K562 (cell line): ENCODE data around the gene CCDC93. TPM values are rescaled to one million over a fixed set of nuclear protein-coding genes. Genes with fewer than 3 reads are reported as not detected.

Source experiments
- ATAC-seq: fragments of 200-7000 bp; cut with Tn5 transposase; 3 replicates; pipeline ENCODE4 v1.9.1; 2020; ENCODE audit warnings: moderate library complexity
- BruUV-seq: library from RNA; stranded (reverse); fragments of 400-500 nt; replicated peaks from 2 replicates; lab custom pipeline; 2021; lab: Mats Ljungman, UMichigan
- CTCF ChIA-PET: fragments of 300-600 bp; formaldehyde crosslinking; extraction: SDS; loops from one replicate; lab custom pipeline; 2021; ENCODE audit warnings: low intra/inter-chr PET ratio; lab: Yijun Ruan, JAX
- POLR2A ChIA-PET: fragments of 300-600, 350-650 bp; sonication (Branson Sonifier 250); formaldehyde crosslinking; extraction: SDS; loops from one replicate; lab custom pipeline; 2021; ENCODE audit warnings: antibody characterized with exemption, inconsistent platforms; lab: Yijun Ruan, JAX
- DNase-seq, 4 experiments: peaks; one replicate each; pipeline versions ENCODE4 v3.0.0 to v3.0.0-alpha.2; 2011 to 2018; ENCODE audit warnings: low spot score in 3 of 4, mixed read lengths in 3 of 4; ENCODE audit errors: extremely low read depth in 1 of 4
- FAIRE-seq: peaks from 2 replicates; lab custom pipeline; 2011; peaks lifted over from hg19 to GRCh38; lab: Jason Lieb, UNC
- H2AFZ ChIP-seq: 2 replicates; pipeline ENCODE4 v1.6.0; 2011; ENCODE audit warnings: low read depth, low read length, control low read depth, inconsistent platforms
- H3K27ac ChIP-seq: fragments of 200-600 bp; 3 replicates; pipeline ENCODE4 v1.8.0; 2011; ENCODE audit warnings: low read depth, mild to moderate bottlenecking, control low read depth, inconsistent platforms, low read length, moderate library complexity, mixed read lengths; ENCODE audit errors: extremely low read depth
- H3K27me3 ChIP-seq, 2 experiments: fragments of 300-600 bp in 1 of 2; 2 replicates in 1 of 2; 3 replicates in 1 of 2; pipeline versions ENCODE4 v1.6.0 to v1.8.0; 2011; ENCODE audit warnings: inconsistent platforms in 2 of 2, low read length in 2 of 2, mild to moderate bottlenecking in 1 of 2, mixed read lengths in 1 of 2, moderate library complexity in 1 of 2; ENCODE audit not compliant: control insufficient read depth in 2 of 2, insufficient read depth in 2 of 2
- H3K36me3 ChIP-seq: fragments of 300-600 bp; 3 replicates; pipeline ENCODE4 v1.8.0; 2011; ENCODE audit warnings: mild to moderate bottlenecking, low read length, inconsistent platforms; ENCODE audit not compliant: control insufficient read depth, insufficient read depth
- H3K4me1 ChIP-seq, 2 experiments: fragments of 200-600 bp in 1 of 2; replicated peaks in 1 of 2; 2 replicates in 1 of 2; 3 replicates in 1 of 2; pipeline versions ENCODE4 v1.5.1 to v1.8.0; 2011; ENCODE audit warnings: inconsistent platforms in 2 of 2, low read length in 2 of 2, mild to moderate bottlenecking in 1 of 2, mixed read lengths in 1 of 2, moderate library complexity in 1 of 2; ENCODE audit not compliant: control insufficient read depth in 2 of 2, insufficient read depth in 2 of 2
- H3K4me2 ChIP-seq: 2 replicates; pipeline ENCODE4 v1.6.1; 2011; ENCODE audit warnings: low read length, control low read depth, inconsistent platforms, mixed read lengths; ENCODE audit not compliant: insufficient read depth
- H3K4me3 ChIP-seq: fragments of 200-600 bp; sonication (generic), shearing (Covaris generic); 2 replicates; pipeline ENCODE4 v1.5.1; 2016; ENCODE audit warnings: control low read depth, inconsistent platforms
- H3K79me2 ChIP-seq: fragments of 200-600 bp; 3 replicates; pipeline ENCODE4 v1.8.0; 2011; ENCODE audit warnings: low read length, inconsistent platforms; ENCODE audit not compliant: control insufficient read depth, insufficient read depth
- H3K9ac ChIP-seq, 2 experiments: 2 replicates each; pipeline versions ENCODE4 v1.6.0 to v1.6.1; 2011; ENCODE audit warnings: low read depth in 2 of 2, low read length in 2 of 2, control low read depth in 1 of 2, inconsistent platforms in 1 of 2, mild to moderate bottlenecking in 1 of 2, mixed read lengths in 1 of 2; ENCODE audit not compliant: insufficient read depth in 1 of 2
- H3K9me1 ChIP-seq: one replicate; pipeline ENCODE4 v1.6.0; 2011; ENCODE audit warnings: inconsistent platforms, mild to moderate bottlenecking, low read length, moderate library complexity; ENCODE audit not compliant: control insufficient read depth, insufficient read depth
- H3K9me3 ChIP-seq: replicated peaks from 2 replicates; pipeline ENCODE4 v1.5.1; 2011; ENCODE audit warnings: low read depth, low read length, inconsistent platforms; ENCODE audit not compliant: control insufficient read depth, insufficient read depth
- H4K20me1 ChIP-seq: replicated peaks from 2 replicates; pipeline ENCODE4 v1.6.1; 2011; ENCODE audit warnings: low read length, inconsistent platforms, mixed read lengths; ENCODE audit not compliant: control insufficient read depth, insufficient read depth
- EZH2 ChIP-seq: IDR thresholded peaks from 2 replicates; pipeline ENCODE4 v1.6.1; 2012; ENCODE audit warnings: low read depth, mild to moderate bottlenecking, inconsistent platforms, low read length, borderline replicate concordance
- HDAC3 ChIP-seq: fragments of 450-650 bp; IDR thresholded peaks from 2 replicates; pipeline ENCODE4 v1.6.1; 2018; ENCODE audit warnings: borderline replicate concordance, mild to moderate bottlenecking, moderate library complexity; ENCODE audit not compliant: partially characterized antibody
- MECOM ChIP-seq: fragments of 250-450 bp; sonication (Bioruptor Pico); IDR thresholded peaks from 2 replicates; pipeline ENCODE4 v1.8.0; 2022; ENCODE audit warnings: inconsistent platforms
- YBX1 ChIP-seq: fragments of 450-650 bp; IDR thresholded peaks from 2 replicates; pipeline ENCODE4 v1.7.1; 2016; ENCODE audit warnings: mild to moderate bottlenecking
- ZNF175 ChIP-seq: fragments of 200-800 bp; sonication (Bioruptor generic); IDR thresholded peaks from 2 replicates; pipeline ENCODE4 v1.6.1; 2016; ENCODE audit warnings: low read depth, mild to moderate bottlenecking, missing genetic modification characterization, missing compliant biosample characterization
- ZNF263 ChIP-seq: sonication (generic); formaldehyde crosslinking; IDR thresholded peaks from 2 replicates; pipeline ENCODE4 v1.8.0; 2022; ENCODE audit warnings: mild to moderate bottlenecking, missing genetic modification reagents, borderline replicate concordance
- ZNF384 ChIP-seq: IDR thresholded peaks from 2 replicates; pipeline ENCODE4 v1.6.1; 2012; ENCODE audit warnings: low read depth, low read length, improper control_type of control experiment
- WGBS: fragments of 100-300 bp; shearing (Covaris generic); methylation state at CpG from one replicate; pipeline ENCODE4 v1.1.6; 2016; ENCODE audit warnings: low coverage, mixed read lengths; ENCODE audit not compliant: insufficient coverage; ENCODE audit errors: missing lambda C conversion rate; 5-methylcytosine and 5-hydroxymethylcytosine counted together
- in situ Hi-C: fragments of 300-500 bp; cut with MboI; formaldehyde crosslinking; loops from 4 replicates; pipeline ENCODE4 v1.15.0; 2018; ENCODE audit warnings: inconsistent platforms, mixed read lengths
- intact Hi-C: fragments of 100-400 bp; cut with micrococcal nuclease; formaldehyde crosslinking; loops from 2 replicates; pipeline ENCODE4 v1.14.2; 2022
- polyA plus RNA-seq, 8 experiments: library from polyadenylated mRNA; depleted of rRNA in 4 of 8; stranded (reverse) in 5 of 8; unstranded in 3 of 8; fragments of >200 nt; fragmentation: Nextera tagmentation in 2 of 8; fragmentation: Illumina TruSeq in 1 of 8; extraction: Ambion mirVana in 2 of 8; extraction: Trizol in 1 of 8; gene quantifications; 2 replicates each; pipeline versions ENCODE4 v1.2.1 to v1.2.3, GENCODE V29; 2011 to 2014; ENCODE audit warnings: inconsistent platforms in 1 of 8, missing spikeins in 1 of 8
- total RNA-seq, 7 experiments: library from RNA; depleted of rRNA in 6 of 7; stranded (reverse); fragments of >200 nt in 6 of 7; fragmentation: Illumina TruSeq in 2 of 7; extraction: Trizol in 2 of 7; gene quantifications; 2 replicates each; pipeline versions ENCODE4 v1.2.1 to v1.2.3, GENCODE V29; 2011 to 2021; ENCODE audit warnings: low replicate concordance in 1 of 7
- TF ChIP-seq, protein P1 (sequence below): IDR thresholded peaks from 2 replicates; pipeline ENCODE4 v1.6.1; 2014; ENCODE audit warnings: antibody characterized with exemption
- TF ChIP-seq, protein P2 (sequence below): fragments of 150-350 bp; conservative IDR thresholded peaks from 2 replicates; pipeline ENCODE4 v1.6.1; 2014; ENCODE audit warnings: low read length
- TF ChIP-seq, protein P3 (sequence below): fragments of 450-650 bp; formaldehyde crosslinking; IDR thresholded peaks from 2 replicates; pipeline ENCODE4 v1.4.0; 2022; ENCODE audit warnings: mild to moderate bottlenecking, moderate library complexity

Gene CCDC93
- total and polyA plus RNA-seq, 9 of the 15 experiments (the other 6 are each of a cell fraction or from before 2014, with no cell fraction given), result 3.3 to 19.3 (median 12.4) TPM

DNA sequence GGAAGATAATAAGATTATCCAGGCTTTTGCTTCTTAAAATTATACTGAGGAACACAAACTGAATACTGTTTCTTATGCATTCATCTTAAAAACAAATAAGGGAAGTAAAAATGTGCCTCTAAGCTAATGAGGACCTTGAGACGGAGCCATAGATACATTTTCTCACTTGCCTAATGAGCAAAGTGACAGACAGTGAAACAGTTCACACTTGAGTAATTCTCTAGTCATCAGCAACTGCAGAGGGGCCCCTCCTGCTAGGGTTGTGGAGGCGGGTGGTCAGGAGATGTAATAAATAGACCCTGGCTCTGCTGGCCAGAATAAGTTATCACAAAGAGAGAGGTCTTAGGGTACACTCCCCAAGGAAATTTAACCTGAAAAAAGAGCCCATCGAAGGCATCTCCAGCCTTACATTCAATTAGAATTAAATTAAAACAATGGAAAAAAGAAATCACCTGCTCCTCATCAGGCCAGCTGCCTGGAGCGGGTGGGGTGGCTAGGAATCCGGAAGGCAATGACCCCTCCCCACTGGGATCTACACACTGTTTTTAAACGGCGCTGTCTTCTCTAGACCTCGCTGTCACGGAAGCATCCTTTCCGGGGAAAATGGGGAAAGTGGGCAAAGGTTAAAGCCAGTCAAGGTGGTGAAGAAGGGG is 41.8 kb upstream of the CCDC93 start:
- DNase-seq, result no peak
- H2AFZ ChIP-seq, result no peak overlapping the region
- CTCF ChIA-PET, result no interaction called here
- no peak overlapping the region for H3K9ac ChIP-seq
- no peak for FAIRE-seq
- in situ Hi-C loops (loop anchor here (10.0 kb wide), 1 partner anchor 149 kb away; no protein-coding TSS in a partner anchor), intact Hi-C loops (no loop called here)
- no peaks in the 10 kb centered on the region for H3K9me1 ChIP-seq
- TF ChIP-seq ZNF384, result no peak
- no peak for TF ChIP-seq ZNF263
- no peak for TF ChIP-seq MECOM (CRISPR knock-in tag)
- TF ChIP-seq ZNF175 (CRISPR knock-in tag), result no peak
- TF ChIP-seq HDAC3, result no peak
- TF ChIP-seq YBX1, result no peak
- TF ChIP-seq, protein P1, sequence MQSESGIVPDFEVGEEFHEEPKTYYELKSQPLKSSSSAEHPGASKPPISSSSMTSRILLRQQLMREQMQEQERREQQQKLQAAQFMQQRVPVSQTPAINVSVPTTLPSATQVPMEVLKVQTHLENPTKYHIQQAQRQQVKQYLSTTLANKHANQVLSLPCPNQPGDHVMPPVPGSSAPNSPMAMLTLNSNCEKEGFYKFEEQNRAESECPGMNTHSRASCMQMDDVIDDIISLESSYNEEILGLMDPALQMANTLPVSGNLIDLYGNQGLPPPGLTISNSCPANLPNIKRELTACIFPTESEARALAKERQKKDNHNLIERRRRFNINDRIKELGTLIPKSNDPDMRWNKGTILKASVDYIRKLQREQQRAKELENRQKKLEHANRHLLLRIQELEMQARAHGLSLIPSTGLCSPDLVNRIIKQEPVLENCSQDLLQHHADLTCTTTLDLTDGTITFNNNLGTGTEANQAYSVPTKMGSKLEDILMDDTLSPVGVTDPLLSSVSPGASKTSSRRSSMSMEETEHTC, result no peak
- TF ChIP-seq, protein P2, sequence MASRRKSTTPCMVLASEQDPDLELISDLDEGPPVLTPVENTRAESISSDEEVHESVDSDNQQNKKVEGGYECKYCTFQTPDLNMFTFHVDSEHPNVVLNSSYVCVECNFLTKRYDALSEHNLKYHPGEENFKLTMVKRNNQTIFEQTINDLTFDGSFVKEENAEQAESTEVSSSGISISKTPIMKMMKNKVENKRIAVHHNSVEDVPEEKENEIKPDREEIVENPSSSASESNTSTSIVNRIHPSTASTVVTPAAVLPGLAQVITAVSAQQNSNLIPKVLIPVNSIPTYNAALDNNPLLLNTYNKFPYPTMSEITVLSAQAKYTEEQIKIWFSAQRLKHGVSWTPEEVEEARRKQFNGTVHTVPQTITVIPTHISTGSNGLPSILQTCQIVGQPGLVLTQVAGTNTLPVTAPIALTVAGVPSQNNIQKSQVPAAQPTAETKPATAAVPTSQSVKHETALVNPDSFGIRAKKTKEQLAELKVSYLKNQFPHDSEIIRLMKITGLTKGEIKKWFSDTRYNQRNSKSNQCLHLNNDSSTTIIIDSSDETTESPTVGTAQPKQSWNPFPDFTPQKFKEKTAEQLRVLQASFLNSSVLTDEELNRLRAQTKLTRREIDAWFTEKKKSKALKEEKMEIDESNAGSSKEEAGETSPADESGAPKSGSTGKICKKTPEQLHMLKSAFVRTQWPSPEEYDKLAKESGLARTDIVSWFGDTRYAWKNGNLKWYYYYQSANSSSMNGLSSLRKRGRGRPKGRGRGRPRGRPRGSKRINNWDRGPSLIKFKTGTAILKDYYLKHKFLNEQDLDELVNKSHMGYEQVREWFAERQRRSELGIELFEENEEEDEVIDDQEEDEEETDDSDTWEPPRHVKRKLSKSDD, result no peak
- no peak for TF ChIP-seq EZH2
- TF ChIP-seq, protein P3, sequence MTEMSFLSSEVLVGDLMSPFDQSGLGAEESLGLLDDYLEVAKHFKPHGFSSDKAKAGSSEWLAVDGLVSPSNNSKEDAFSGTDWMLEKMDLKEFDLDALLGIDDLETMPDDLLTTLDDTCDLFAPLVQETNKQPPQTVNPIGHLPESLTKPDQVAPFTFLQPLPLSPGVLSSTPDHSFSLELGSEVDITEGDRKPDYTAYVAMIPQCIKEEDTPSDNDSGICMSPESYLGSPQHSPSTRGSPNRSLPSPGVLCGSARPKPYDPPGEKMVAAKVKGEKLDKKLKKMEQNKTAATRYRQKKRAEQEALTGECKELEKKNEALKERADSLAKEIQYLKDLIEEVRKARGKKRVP (CRISPR knock-in tag), result no peak
- BruUV-seq, result no TSS peak
- H3K27ac ChIP-seq, result no peak overlapping the region
- no peaks in the 10 kb centered on the region for H3K79me2 ChIP-seq
- H3K4me1 ChIP-seq, result no peaks in the 10 kb centered on the region
- no peaks in the 10 kb centered on the region for H4K20me1 ChIP-seq
- ATAC-seq, result no peak
- H3K9me3 ChIP-seq, result no peaks in the 10 kb centered on the region
- H3K4me3 ChIP-seq, result no peak overlapping the region
- H3K27me3 ChIP-seq, result peaks cover 4 to 16% of the 10 kb centered on the region in 2 experiments
- POLR2A ChIA-PET, result interaction anchor here (0.9 kb wide), 1 partner anchor 9 kb away, joined by 5 read pairs; no protein-coding TSS in a partner anchor
- H3K36me3 ChIP-seq, result no peaks in the 10 kb centered on the region
- H3K4me2 ChIP-seq, result no peak overlapping the region
- WGBS, result 3% methylated on average over 10 of the region's 10 CpGs
